ENCODE results near the gene NDRG3.

The NDRG3 gene

GRCh38 chr20:36773107-36773596 lies 27.3 kb upstream of the NDRG3 start:
- TF ChIP-seq REST (IDR thresholded peaks at IDR 0.05; ENCODE audit: insufficient replicate concordance, low read depth) (no peak), GABPA (IDR thresholded peaks at IDR 0.05; ENCODE audit: low read depth) (no peak), POLR2AphosphoS5 (IDR thresholded peaks at IDR 0.05; ENCODE audit: low read depth) (no peak), CTCF (IDR thresholded peaks at IDR 0.05; ENCODE audit: insufficient read depth, low read length) (no peak)
- peak overlapping the region; percentile 68 for H3K4me3 ChIP-seq (replicated peaks; ENCODE audit: insufficient read depth, low read length)
- peak overlapping the region; percentile 87 for H3K27ac ChIP-seq (replicated peaks)
- DNase-seq (ENCODE audit: low read depth in 1 of 2, low spot score in 1 of 2) = peak in 1 of 2 experiments; percentile 4
- no peaks in the 10 kb centered on the region for H3K27me3 ChIP-seq (ENCODE audit: insufficient read depth, poor library complexity, severe bottlenecking)

GRCh38 chr20:36770680-36771079 lies 24.8 kb upstream of the NDRG3 start:
- no peak for DNase-seq (ENCODE audit: low read depth in 1 of 2, low spot score in 1 of 2)
- Histone ChIP-seq H3K27ac (replicated peaks) (no peak overlapping the region), H3K27me3 (ENCODE audit: insufficient read depth, poor library complexity, severe bottlenecking) (no peaks in the 10 kb centered on the region), H3K4me3 (replicated peaks; ENCODE audit: insufficient read depth, low read length) (no peak overlapping the region)
- TF ChIP-seq GABPA (IDR thresholded peaks at IDR 0.05; ENCODE audit: low read depth) (no peak), SPI1 (IDR thresholded peaks at IDR 0.05; ENCODE audit: borderline replicate concordance, low read depth) (no peak), REST (IDR thresholded peaks at IDR 0.05; ENCODE audit: insufficient replicate concordance, low read depth) (no peak), CTCF (IDR thresholded peaks at IDR 0.05; ENCODE audit: insufficient read depth, low read length) (no peak), POLR2AphosphoS5 (IDR thresholded peaks at IDR 0.05; ENCODE audit: low read depth) (no peak)

GRCh38 chr20:36768768-36769430 lies 23.0 kb upstream of the NDRG3 start:
- no peak overlapping the region for H3K4me3 ChIP-seq (replicated peaks; ENCODE audit: insufficient read depth, low read length)
- H3K27ac ChIP-seq (replicated peaks) = no peak overlapping the region
- H3K27me3 ChIP-seq (ENCODE audit: insufficient read depth, poor library complexity, severe bottlenecking) = no peaks in the 10 kb centered on the region
- DNase-seq (ENCODE audit: low read depth in 1 of 2, low spot score in 1 of 2) = no peak
- TF ChIP-seq CTCF (IDR thresholded peaks at IDR 0.05; ENCODE audit: insufficient read depth, low read length) (no peak), SPI1 (IDR thresholded peaks at IDR 0.05; ENCODE audit: borderline replicate concordance, low read depth) (no peak), GABPA (IDR thresholded peaks at IDR 0.05; ENCODE audit: low read depth) (no peak), REST (IDR thresholded peaks at IDR 0.05; ENCODE audit: insufficient replicate concordance, low read depth) (no peak), POLR2AphosphoS5 (IDR thresholded peaks at IDR 0.05; ENCODE audit: low read depth) (no peak)
